IMR-90 (cell line): ENCODE measurements around the gene CNTLN. TPM values are rescaled to one million over a fixed set of nuclear protein-coding genes. Genes with fewer than 3 reads are reported as not detected.

Experiments used
- ATAC-seq: fragments of 200-7000 bp; cut with Tn5 transposase; 2 replicates; pipeline ENCODE4 v1.9.1; 2020; ENCODE audit warnings: low read depth, mild to moderate bottlenecking, moderate library complexity
- BruUV-seq: library from RNA; stranded (reverse); fragments of 400-500 nt; replicated peaks from 2 replicates; lab custom pipeline; 2021; lab: Mats Ljungman, UMichigan
- CTCF ChIA-PET: fragments of 300-600 bp; formaldehyde crosslinking; extraction: SDS; loops from one replicate; lab custom pipeline; 2021; ENCODE audit warnings: antibody characterized with exemption; lab: Yijun Ruan, JAX
- POLR2A ChIA-PET: fragments of 300-600 bp; sonication (Branson Sonifier 250); formaldehyde crosslinking; loops from one replicate; lab custom pipeline; 2022; ENCODE audit warnings: antibody characterized with exemption; ENCODE audit not compliant: unreplicated experiment; lab: Charles Lee
- DNase-seq: peaks from one replicate; pipeline ENCODE4 v3.0.0; 2013
- H2AFZ ChIP-seq: replicated peaks from 2 replicates; pipeline ENCODE3; 2013; ENCODE audit warnings: low read length, mild to moderate bottlenecking; ENCODE audit not compliant: poor library complexity
- H2AK5ac ChIP-seq: 2 replicates; pipeline ENCODE4 v1.6.1; 2013; ENCODE audit warnings: low read depth, low read length, inconsistent platforms
- H2AK9ac ChIP-seq: replicated peaks from 2 replicates; pipeline ENCODE3; 2013; ENCODE audit warnings: mild to moderate bottlenecking, low read depth, low read length, moderate library complexity; ENCODE audit not compliant: poor library complexity
- H2BK120ac ChIP-seq: 2 replicates; pipeline ENCODE4 v1.6.1; 2013; ENCODE audit warnings: low read depth, low read length, inconsistent platforms
- H2BK15ac ChIP-seq: 3 replicates; pipeline ENCODE4 v1.6.1; 2013; ENCODE audit warnings: low read depth, low read length, inconsistent platforms
- H2BK20ac ChIP-seq: 2 replicates; pipeline ENCODE4 v1.6.1; 2013; ENCODE audit warnings: low read depth, mild to moderate bottlenecking, inconsistent platforms, low read length, moderate library complexity
- H2BK5ac ChIP-seq: 2 replicates; pipeline ENCODE4 v1.6.1; 2013; ENCODE audit warnings: mild to moderate bottlenecking, low read depth, low read length, inconsistent platforms; ENCODE audit not compliant: poor library complexity, severe bottlenecking
- H3K14ac ChIP-seq: replicated peaks from 2 replicates; pipeline ENCODE4 v1.6.1; 2013; ENCODE audit warnings: low read depth, low read length, inconsistent platforms
- H3K18ac ChIP-seq: 2 replicates; pipeline ENCODE4 v1.6.1; 2013; ENCODE audit warnings: low read depth, low read length, control low read depth
- H3K23ac ChIP-seq: 2 replicates; pipeline ENCODE4 v1.6.1; 2013; ENCODE audit warnings: low read depth, low read length, inconsistent platforms
- H3K27ac ChIP-seq: 2 replicates; pipeline ENCODE4 v1.5.1; 2013; ENCODE audit warnings: mild to moderate bottlenecking, control low read depth, low read length; ENCODE audit not compliant: insufficient read depth
- H3K27me3 ChIP-seq: 2 replicates; pipeline ENCODE4 v1.6.1; 2013; ENCODE audit warnings: low read length; ENCODE audit not compliant: control insufficient read depth, insufficient read depth
- H3K36me3 ChIP-seq: 2 replicates; pipeline ENCODE4 v1.6.1; 2013; ENCODE audit warnings: low read length, mixed read lengths; ENCODE audit not compliant: control insufficient read depth, insufficient read depth
- H3K4ac ChIP-seq: 2 replicates; pipeline ENCODE4 v1.6.1; 2013; ENCODE audit warnings: low read depth, low read length, inconsistent platforms
- H3K4me1 ChIP-seq: 2 replicates; pipeline ENCODE4 v1.6.1; 2013; ENCODE audit warnings: low read length, mixed read lengths; ENCODE audit not compliant: control insufficient read depth, insufficient read depth
- H3K4me2 ChIP-seq: 2 replicates; pipeline ENCODE4 v1.6.1; 2013; ENCODE audit warnings: low read depth, mild to moderate bottlenecking, control low read depth, low read length, moderate library complexity
- H3K4me3 ChIP-seq: 2 replicates; pipeline ENCODE4 v1.5.1; 2013; ENCODE audit warnings: low read depth, mild to moderate bottlenecking, control low read depth, low read length, moderate library complexity; ENCODE audit not compliant: insufficient read depth
- H3K56ac ChIP-seq: 2 replicates; pipeline ENCODE4 v1.6.1; 2013; ENCODE audit warnings: low read length, inconsistent platforms; ENCODE audit not compliant: insufficient read depth; ENCODE audit errors: extremely low read depth
- H3K79me1 ChIP-seq, 2 experiments: 2 replicates each; pipeline ENCODE4 v1.6.1; 2013; ENCODE audit warnings: low read length in 2 of 2, inconsistent platforms in 1 of 2, low read depth in 1 of 2
- H3K9ac ChIP-seq: 2 replicates; pipeline ENCODE4 v1.6.1; 2013; ENCODE audit warnings: low read depth, low read length, control low read depth
- H3K9me1 ChIP-seq: 2 replicates; pipeline ENCODE4 v1.6.1; 2013; ENCODE audit warnings: low read length, inconsistent platforms; ENCODE audit not compliant: insufficient read depth
- H3K9me3 ChIP-seq: 2 replicates; pipeline ENCODE4 v1.6.1; 2013; ENCODE audit warnings: low read length; ENCODE audit not compliant: control insufficient read depth, insufficient read depth
- H4K20me1 ChIP-seq: 2 replicates; pipeline ENCODE4 v1.6.1; 2013; ENCODE audit warnings: low read length, inconsistent platforms; ENCODE audit not compliant: insufficient read depth
- H4K5ac ChIP-seq: 2 replicates; pipeline ENCODE4 v1.6.1; 2013; ENCODE audit warnings: mild to moderate bottlenecking, low read depth, low read length, control low read depth
- H4K8ac ChIP-seq, 2 experiments: 2 replicates each; pipeline ENCODE4 v1.6.1; 2013; ENCODE audit warnings: low read depth in 2 of 2, low read length in 2 of 2, control low read depth in 1 of 2, inconsistent platforms in 1 of 2
- H4K91ac ChIP-seq: 2 replicates; pipeline ENCODE4 v1.6.1; 2013; ENCODE audit warnings: low read depth, low read length, inconsistent platforms; ENCODE audit not compliant: insufficient read depth
- CTCF ChIP-seq: conservative IDR thresholded peaks from 2 replicates; pipeline ENCODE4 v1.5.1; 2012; ENCODE audit warnings: mild to moderate bottlenecking, low read depth, low read length, improper control_type of control experiment
- RFX5 ChIP-seq: IDR thresholded peaks from 2 replicates; pipeline ENCODE4 v1.8.0; 2012; ENCODE audit warnings: low read depth, mild to moderate bottlenecking, low read length, moderate library complexity
- WGBS, 2 experiments: methylation state at CpG; one replicate each; pipeline versions ENCODE4 v1.1.5 to v1.1.7; 2013; ENCODE audit warnings: missing lambda C conversion rate in 2 of 2; ENCODE audit not compliant: insufficient read length in 1 of 2; ENCODE audit errors: extremely low coverage in 2 of 2; 5-methylcytosine and 5-hydroxymethylcytosine counted together
- dilution Hi-C: fragments of 300-500 bp; cut with HindIII; formaldehyde crosslinking; loops from one replicate; pipeline ENCODE4 v1.14.3; 2018; ENCODE audit warnings: low sequenced_read_pairs; ENCODE audit not compliant: unreplicated experiment
- in situ Hi-C: fragments of 300-500 bp; cut with MboI; formaldehyde crosslinking; loops from 3 replicates; pipeline ENCODE4 v1.14.3; 2019; ENCODE audit warnings: low sequenced_read_pairs, inconsistent platforms, mixed read lengths
- intact Hi-C: fragments of 100-400 bp; cut with micrococcal nuclease; formaldehyde crosslinking; loops from 2 replicates; pipeline ENCODE4 v1.10.0; 2022
- polyA plus RNA-seq, 3 experiments: library from polyadenylated mRNA; depleted of rRNA; stranded (reverse); fragments of >200 nt; gene quantifications; 2 replicates each; pipeline ENCODE4 v1.2.3, GENCODE V29; 2012; ENCODE audit warnings: low replicate concordance in 1 of 3
- total RNA-seq: library from RNA; depleted of rRNA; stranded (reverse); fragments of >200 nt; gene quantifications from 2 replicates; pipeline ENCODE4 v1.2.3, GENCODE V29; 2012

The CNTLN gene
- total and polyA plus RNA-seq, 2 of the 4 experiments (the other 2 are of a cell fraction), result 3.8 to 5.9 TPM

- no TSS peak for BruUV-seq
- ATAC-seq, result no peak
- no peaks in the 10 kb centered on the region for H4K20me1 ChIP-seq
- no peaks in the 10 kb centered on the region for H3K27me3 ChIP-seq
- H4K91ac ChIP-seq, result no peak overlapping the region
- ChIA-PET CTCF (no interaction called here), POLR2A (no interaction called here)
- WGBS, 2 experiments, result no CpG with 5 or more reads among the region's 3 CpGs
- no peak overlapping the region for H3K23ac ChIP-seq
- H2BK20ac ChIP-seq, result no peak overlapping the region
- H3K4me1 ChIP-seq, result no peaks in the 10 kb centered on the region
- H3K4me3 ChIP-seq, result no peak overlapping the region
- no peak for DNase-seq
- no peak overlapping the region for H3K56ac ChIP-seq
- no peak overlapping the region for H2AFZ ChIP-seq
- intact Hi-C loops (no loop called here), dilution Hi-C loops (no loop called here), in situ Hi-C loops (no loop called here)
- H3K79me1 ChIP-seq, result no peaks in the 10 kb centered on the region
- no peaks in the 10 kb centered on the region for H3K9me3 ChIP-seq
- H2BK5ac ChIP-seq, result no peak overlapping the region
- no peak overlapping the region for H3K18ac ChIP-seq
- H3K36me3 ChIP-seq, result no peaks in the 10 kb centered on the region
- no peak overlapping the region for H4K8ac ChIP-seq
- no peak overlapping the region for H2AK9ac ChIP-seq
- H3K9ac ChIP-seq, result no peak overlapping the region
- TF ChIP-seq RFX5 (no peak), CTCF (no peak)
- no peak overlapping the region for H2AK5ac ChIP-seq
- H4K5ac ChIP-seq, result no peak overlapping the region
- no peak overlapping the region for H2BK15ac ChIP-seq
- H3K4ac ChIP-seq, result no peak overlapping the region
- no peak overlapping the region for H3K27ac ChIP-seq
- H2BK120ac ChIP-seq, result no peak overlapping the region
- no peak overlapping the region for H3K4me2 ChIP-seq
- H3K9me1 ChIP-seq, result 0 out of 2 replicates have a peak, but pooled peaks cover 3% of the 10 kb centered on the region
- H3K14ac ChIP-seq, result no peak overlapping the region
Observed at GRCh38 chr9:17332115-17332514, 197.3 kb downstream of the CNTLN start.
